WERI-Rb-1 (cell line): ENCODE data around the gene PTPRN2.

Source experiments
- DNase-seq: peaks from one replicate; pipeline ENCODE4 v3.0.0-alpha.2; 2020
- H3K27ac ChIP-seq: fragments of 250-450 bp; sonication (Bioruptor Pico); 2 replicates; pipeline ENCODE4 v1.5.1; 2020; ENCODE audit warnings: mild to moderate bottlenecking, moderate library complexity
- H3K27me3 ChIP-seq: fragments of 250-450 bp; sonication (Bioruptor Pico); 2 replicates; pipeline ENCODE4 v1.5.1; 2021; ENCODE audit warnings: mild to moderate bottlenecking, low read depth, moderate library complexity; ENCODE audit not compliant: insufficient read depth, severe bottlenecking
- H3K36me3 ChIP-seq: fragments of 250-450 bp; sonication (Bioruptor Pico); 2 replicates; pipeline ENCODE4 v1.5.1; 2020; ENCODE audit warnings: mild to moderate bottlenecking, moderate library complexity
- H3K4me3 ChIP-seq: 2 replicates; pipeline ENCODE4 v1.5.1; 2011; ENCODE audit warnings: low read depth, mild to moderate bottlenecking, control low read depth, low read length
- H3K9me3 ChIP-seq: fragments of 250-450 bp; sonication (Bioruptor Pico); 2 replicates; pipeline ENCODE4 v1.5.1; 2021; ENCODE audit warnings: mild to moderate bottlenecking, moderate library complexity; ENCODE audit not compliant: severe bottlenecking
- CTCF ChIP-seq: IDR thresholded peaks from 2 replicates; pipeline ENCODE4 v1.5.1; 2011; ENCODE audit warnings: low read depth, mild to moderate bottlenecking, control low read depth, inconsistent platforms, low read length

The PTPRN2 gene

GRCh38 chr7:158401826-158402225 lies 185.8 kb downstream of the PTPRN2 start:
- Histone ChIP-seq H3K36me3 (no peaks in the 10 kb centered on the region), H3K4me3 (no peak overlapping the region), H3K27me3 (no peaks in the 10 kb centered on the region), H3K27ac (no peak overlapping the region), H3K9me3 (no peaks in the 10 kb centered on the region)
- TF ChIP-seq CTCF: no peak
- DNase-seq: no peak

- H3K27ac ChIP-seq: no peak overlapping the region
- H3K36me3 ChIP-seq: no peaks in the 10 kb centered on the region
- H3K9me3 ChIP-seq: no peaks in the 10 kb centered on the region
- H3K4me3 ChIP-seq: no peak overlapping the region
- H3K27me3 ChIP-seq: no peaks in the 10 kb centered on the region
- no peak for TF ChIP-seq CTCF
- no peak for DNase-seq
Observed at GRCh38 chr7:158401295-158401694, 186.3 kb downstream of the PTPRN2 start.

- no peak for DNase-seq
- no peaks in the 10 kb centered on the region for H3K27me3 ChIP-seq
- no peaks in the 10 kb centered on the region for H3K9me3 ChIP-seq
- no peak overlapping the region for H3K27ac ChIP-seq
- no peaks in the 10 kb centered on the region for H3K36me3 ChIP-seq
- H3K4me3 ChIP-seq: no peak overlapping the region
- TF ChIP-seq CTCF: no peak
Observed at GRCh38 chr7:158400601-158401225, 186.9 kb downstream of the PTPRN2 start.

- no peaks in the 10 kb centered on the region for H3K27me3 ChIP-seq
- H3K4me3 ChIP-seq: no peak overlapping the region
- no peak for DNase-seq
- TF ChIP-seq CTCF: no peak
- H3K36me3 ChIP-seq: no peaks in the 10 kb centered on the region
- H3K27ac ChIP-seq: no peak overlapping the region
- H3K9me3 ChIP-seq: no peaks in the 10 kb centered on the region
Observed at GRCh38 chr7:158399762-158400161, 187.9 kb downstream of the PTPRN2 start.

GRCh38 chr7:158398750-158399149 lies 188.9 kb downstream of the PTPRN2 start:
- TF ChIP-seq CTCF: no peak
- H3K27me3 ChIP-seq: no peaks in the 10 kb centered on the region
- no peak overlapping the region for H3K4me3 ChIP-seq
- H3K36me3 ChIP-seq: no peaks in the 10 kb centered on the region
- no peaks in the 10 kb centered on the region for H3K9me3 ChIP-seq
- no peak for DNase-seq
- H3K27ac ChIP-seq: no peak overlapping the region

- no peak overlapping the region for H3K4me3 ChIP-seq
- no peak for TF ChIP-seq CTCF
- H3K27me3 ChIP-seq: no peaks in the 10 kb centered on the region
- H3K9me3 ChIP-seq: no peaks in the 10 kb centered on the region
- no peaks in the 10 kb centered on the region for H3K36me3 ChIP-seq
- no peak overlapping the region for H3K27ac ChIP-seq
- no peak for DNase-seq
Observed at GRCh38 chr7:158397885-158398284, 189.7 kb downstream of the PTPRN2 start.
